ENCODE measurements around the gene UBE2F.

DNA sequence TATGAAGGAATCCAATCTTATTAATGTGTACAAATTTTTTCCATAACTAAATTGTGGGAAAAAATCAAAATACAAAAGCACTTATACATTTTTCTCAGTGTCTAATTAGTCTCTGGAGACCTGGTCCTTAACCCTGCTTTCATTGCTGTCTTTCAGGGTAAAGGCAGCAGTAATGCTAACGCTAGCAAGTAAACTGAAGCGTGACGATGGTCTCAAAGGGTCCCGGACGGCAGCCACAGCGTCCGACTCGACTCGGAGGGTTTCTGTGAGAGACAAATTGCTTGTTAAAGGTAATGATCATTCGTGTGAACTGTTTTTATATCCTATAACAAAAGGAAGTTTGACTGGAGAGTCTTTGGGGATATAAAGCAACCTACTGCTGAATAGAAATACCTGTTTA is 6.1 kb downstream of the UBE2F start:
- TF ChIP-seq, protein P1, sequence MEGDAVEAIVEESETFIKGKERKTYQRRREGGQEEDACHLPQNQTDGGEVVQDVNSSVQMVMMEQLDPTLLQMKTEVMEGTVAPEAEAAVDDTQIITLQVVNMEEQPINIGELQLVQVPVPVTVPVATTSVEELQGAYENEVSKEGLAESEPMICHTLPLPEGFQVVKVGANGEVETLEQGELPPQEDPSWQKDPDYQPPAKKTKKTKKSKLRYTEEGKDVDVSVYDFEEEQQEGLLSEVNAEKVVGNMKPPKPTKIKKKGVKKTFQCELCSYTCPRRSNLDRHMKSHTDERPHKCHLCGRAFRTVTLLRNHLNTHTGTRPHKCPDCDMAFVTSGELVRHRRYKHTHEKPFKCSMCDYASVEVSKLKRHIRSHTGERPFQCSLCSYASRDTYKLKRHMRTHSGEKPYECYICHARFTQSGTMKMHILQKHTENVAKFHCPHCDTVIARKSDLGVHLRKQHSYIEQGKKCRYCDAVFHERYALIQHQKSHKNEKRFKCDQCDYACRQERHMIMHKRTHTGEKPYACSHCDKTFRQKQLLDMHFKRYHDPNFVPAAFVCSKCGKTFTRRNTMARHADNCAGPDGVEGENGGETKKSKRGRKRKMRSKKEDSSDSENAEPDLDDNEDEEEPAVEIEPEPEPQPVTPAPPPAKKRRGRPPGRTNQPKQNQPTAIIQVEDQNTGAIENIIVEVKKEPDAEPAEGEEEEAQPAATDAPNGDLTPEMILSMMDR (IDR thresholded peaks at IDR 0.05; ENCODE audit: low read depth, low read length), result no peak
- no peak for TF ChIP-seq EZH2phosphoT487 (IDR thresholded peaks at IDR 0.05; ENCODE audit: low read depth)
